ENCODE results near the gene UBE2V1.
"Not testable (repeated sequence)": the region's sequence is repeated elsewhere in the genome, so short reads cannot be mapped to it uniquely, and the experiment has no call there.

The UBE2V1 gene

DNA sequence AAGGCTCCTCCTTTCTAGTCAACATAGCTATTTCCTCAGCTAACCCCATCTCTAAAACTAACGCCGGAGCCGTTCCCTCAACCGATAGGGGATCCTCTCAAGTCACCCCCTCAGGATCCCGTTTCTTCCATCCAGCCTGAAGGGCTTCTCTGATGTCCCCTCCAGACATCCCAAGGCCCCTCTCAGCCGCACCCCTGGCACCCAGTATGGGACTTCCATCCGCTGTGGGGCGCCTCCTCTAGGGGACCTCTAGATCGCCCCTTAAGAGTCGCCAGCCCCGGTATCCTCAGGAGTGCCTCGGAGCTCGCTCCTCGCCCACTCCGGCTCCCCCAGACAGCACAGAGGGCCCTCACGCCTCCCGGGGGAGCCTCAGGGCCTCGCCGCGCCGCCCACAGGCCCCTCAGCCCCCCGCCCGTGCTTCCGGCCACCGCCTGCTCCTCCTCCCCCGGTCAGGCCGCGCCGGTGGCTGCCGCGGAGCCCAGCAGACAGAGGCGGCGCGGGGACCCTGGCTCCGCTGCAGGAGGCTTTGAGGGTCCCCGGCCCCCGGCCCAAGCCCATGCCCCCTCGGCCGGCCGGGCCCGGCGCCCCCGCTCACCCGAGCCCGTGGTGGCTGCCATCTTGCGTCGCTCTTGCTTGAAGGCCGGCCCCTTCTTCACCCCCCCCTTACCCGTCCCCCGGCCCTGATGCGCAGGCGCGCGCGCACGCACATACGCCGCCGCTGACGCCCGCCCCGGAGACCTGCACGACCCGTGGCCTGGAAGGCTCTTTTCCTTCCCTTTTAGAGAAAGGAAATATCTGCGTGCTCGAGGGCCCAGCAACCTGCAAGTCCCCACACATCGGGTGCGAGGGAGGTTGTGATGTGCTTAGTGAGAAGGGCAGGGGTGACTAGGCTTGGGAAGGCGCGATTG is at the start of gene UBE2V1:
Gene UBE2V1 (minus strand): TSS at position 639 of the 908 bp plus-strand sequence. CDS start 22 bp downstream, at position 617.
- no peaks in the 10 kb centered on the region for H3K9me3 ChIP-seq (ENCODE audit: severe bottlenecking)
- TF ChIP-seq, protein P1, sequence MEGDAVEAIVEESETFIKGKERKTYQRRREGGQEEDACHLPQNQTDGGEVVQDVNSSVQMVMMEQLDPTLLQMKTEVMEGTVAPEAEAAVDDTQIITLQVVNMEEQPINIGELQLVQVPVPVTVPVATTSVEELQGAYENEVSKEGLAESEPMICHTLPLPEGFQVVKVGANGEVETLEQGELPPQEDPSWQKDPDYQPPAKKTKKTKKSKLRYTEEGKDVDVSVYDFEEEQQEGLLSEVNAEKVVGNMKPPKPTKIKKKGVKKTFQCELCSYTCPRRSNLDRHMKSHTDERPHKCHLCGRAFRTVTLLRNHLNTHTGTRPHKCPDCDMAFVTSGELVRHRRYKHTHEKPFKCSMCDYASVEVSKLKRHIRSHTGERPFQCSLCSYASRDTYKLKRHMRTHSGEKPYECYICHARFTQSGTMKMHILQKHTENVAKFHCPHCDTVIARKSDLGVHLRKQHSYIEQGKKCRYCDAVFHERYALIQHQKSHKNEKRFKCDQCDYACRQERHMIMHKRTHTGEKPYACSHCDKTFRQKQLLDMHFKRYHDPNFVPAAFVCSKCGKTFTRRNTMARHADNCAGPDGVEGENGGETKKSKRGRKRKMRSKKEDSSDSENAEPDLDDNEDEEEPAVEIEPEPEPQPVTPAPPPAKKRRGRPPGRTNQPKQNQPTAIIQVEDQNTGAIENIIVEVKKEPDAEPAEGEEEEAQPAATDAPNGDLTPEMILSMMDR (IDR thresholded peaks at IDR 0.05; ENCODE audit: low read depth, low read length) = peak; percentile 25; the same call in 1 of the 2 replicates
- DNase-seq = peak; percentile 87
- peak within 1 kb of the TSS; percentile 90 for H3K4me3 ChIP-seq (ENCODE audit: low read depth, low read length)
- peaks cover 10% of the 10 kb centered on the region for H3K36me3 ChIP-seq
- peak within 1 kb of the TSS; percentile 87 for H3K27ac ChIP-seq
- no peaks in the 10 kb centered on the region for H3K27me3 ChIP-seq (ENCODE audit: insufficient read depth, low read depth, severe bottlenecking)

DNA sequence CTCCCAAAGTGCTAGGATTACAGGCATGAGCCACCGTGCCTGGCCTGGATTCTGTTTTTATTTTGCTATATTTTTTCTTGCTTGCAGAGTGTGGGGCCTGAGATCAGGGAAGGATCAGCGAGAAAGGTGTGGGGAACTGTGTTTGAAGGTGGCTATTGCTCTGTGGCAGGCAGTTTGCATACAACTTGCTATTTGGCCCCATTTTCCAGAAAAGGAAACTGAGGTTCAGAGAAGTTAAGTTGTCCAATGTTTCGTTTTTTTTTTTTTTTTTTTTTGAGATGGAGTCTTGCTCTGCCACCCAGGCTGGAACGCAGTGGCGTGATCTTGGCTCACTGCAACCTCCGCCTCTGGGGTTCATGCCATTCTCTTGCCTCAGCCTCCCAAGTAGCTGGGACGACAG is 48.5 kb upstream of the UBE2V1 start:
- DNase-seq; H3K9me3 ChIP-seq (ENCODE audit: severe bottlenecking); H3K27ac ChIP-seq; H3K27me3 ChIP-seq (ENCODE audit: insufficient read depth, low read depth, severe bottlenecking); H3K4me3 ChIP-seq (ENCODE audit: low read depth, low read length); H3K36me3 ChIP-seq: not testable (repeated sequence)

DNA sequence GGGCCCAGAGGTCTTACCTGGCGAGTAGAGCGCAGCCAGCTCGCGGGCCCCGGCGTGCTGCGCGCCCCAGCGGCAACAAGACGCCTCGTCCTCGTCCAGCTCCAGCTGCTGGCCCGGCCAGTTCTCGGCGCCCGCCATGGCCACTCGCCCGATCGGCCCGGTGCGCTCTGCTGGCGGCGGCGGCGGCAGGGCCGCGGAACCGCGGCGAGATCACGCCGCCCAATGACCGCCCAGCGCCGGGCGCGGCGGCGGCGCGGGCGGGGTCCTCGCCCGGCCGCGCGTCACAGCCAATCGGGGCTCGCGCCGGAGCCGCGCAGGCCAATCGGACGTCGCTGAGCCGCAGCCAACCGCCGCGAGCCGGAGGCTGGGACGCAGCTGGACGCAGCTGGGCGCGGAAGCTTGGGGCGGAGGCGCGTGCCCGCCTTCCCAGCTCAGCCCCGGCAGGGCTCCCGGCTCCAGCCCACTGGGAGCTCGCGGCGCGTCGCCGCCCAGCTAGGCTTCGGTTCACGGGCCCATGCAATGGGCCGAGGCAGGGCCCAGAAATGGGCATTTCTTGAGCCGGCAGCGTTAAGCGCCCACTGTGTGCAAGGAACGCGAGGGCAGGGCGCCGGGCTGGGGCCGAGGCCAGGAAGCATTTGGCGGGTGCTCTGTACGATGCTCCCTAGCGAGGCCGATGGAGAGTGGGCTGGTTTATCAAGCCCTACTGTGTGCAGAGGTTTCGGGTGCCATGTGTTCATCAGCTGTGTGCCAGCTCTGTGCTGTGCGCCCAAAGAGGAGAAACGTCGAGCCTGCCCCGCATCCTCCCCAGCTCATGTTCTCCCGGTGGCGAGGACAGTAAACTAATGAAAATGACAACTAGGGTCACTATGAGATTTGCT is 40.8 kb upstream of the UBE2V1 start, which contains the start of gene PEDS1:
Gene PEDS1 (minus strand): TSS at position 224 of the 878 bp plus-strand sequence. CDS start 86 bp downstream, at position 138.
- peak within 1 kb of the TSS; percentile 73 for H3K27ac ChIP-seq
- peak within 1 kb of the TSS; percentile 80 for H3K4me3 ChIP-seq (ENCODE audit: low read depth, low read length)
- H3K9me3 ChIP-seq (ENCODE audit: severe bottlenecking) = no peaks in the 10 kb centered on the region
- H3K27me3 ChIP-seq (ENCODE audit: insufficient read depth, low read depth, severe bottlenecking) = no peaks in the 10 kb centered on the region
- TF ChIP-seq, protein P1 (IDR thresholded peaks at IDR 0.05; ENCODE audit: low read depth, low read length) = no peak
- H3K36me3 ChIP-seq = no peaks in the 10 kb centered on the region; the same call in none of the 2 replicates
- peak; percentile 86 for DNase-seq

DNA sequence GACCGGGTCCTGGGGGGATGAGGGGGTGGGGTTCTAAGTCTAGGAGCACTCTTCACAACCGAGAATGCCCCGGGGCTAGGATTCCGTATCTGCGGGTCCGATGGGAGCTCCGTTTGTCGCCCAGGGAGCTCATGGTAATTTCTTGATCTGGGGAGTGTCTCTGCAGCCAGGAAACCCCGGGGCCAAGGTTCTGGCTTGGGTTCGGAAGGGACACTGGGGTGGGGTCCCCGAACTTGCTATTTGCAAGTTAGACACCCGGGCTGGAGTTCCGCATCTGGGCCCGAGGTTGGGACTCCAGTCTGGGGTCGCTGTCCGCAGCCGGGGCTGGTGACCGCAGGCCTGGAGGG is 40.2 kb upstream of the UBE2V1 start:
- Histone ChIP-seq H3K9me3 (ENCODE audit: severe bottlenecking) (no peaks in the 10 kb centered on the region), H3K4me3 (ENCODE audit: low read depth, low read length) (peak overlapping the region; percentile 80), H3K27me3 (ENCODE audit: insufficient read depth, low read depth, severe bottlenecking) (no peaks in the 10 kb centered on the region), H3K27ac (peak overlapping the region; percentile 73), H3K36me3 (peaks cover 6% of the 10 kb centered on the region)
- TF ChIP-seq, protein P1 (IDR thresholded peaks at IDR 0.05; ENCODE audit: low read depth, low read length) = no peak
- DNase-seq = no peak

DNA sequence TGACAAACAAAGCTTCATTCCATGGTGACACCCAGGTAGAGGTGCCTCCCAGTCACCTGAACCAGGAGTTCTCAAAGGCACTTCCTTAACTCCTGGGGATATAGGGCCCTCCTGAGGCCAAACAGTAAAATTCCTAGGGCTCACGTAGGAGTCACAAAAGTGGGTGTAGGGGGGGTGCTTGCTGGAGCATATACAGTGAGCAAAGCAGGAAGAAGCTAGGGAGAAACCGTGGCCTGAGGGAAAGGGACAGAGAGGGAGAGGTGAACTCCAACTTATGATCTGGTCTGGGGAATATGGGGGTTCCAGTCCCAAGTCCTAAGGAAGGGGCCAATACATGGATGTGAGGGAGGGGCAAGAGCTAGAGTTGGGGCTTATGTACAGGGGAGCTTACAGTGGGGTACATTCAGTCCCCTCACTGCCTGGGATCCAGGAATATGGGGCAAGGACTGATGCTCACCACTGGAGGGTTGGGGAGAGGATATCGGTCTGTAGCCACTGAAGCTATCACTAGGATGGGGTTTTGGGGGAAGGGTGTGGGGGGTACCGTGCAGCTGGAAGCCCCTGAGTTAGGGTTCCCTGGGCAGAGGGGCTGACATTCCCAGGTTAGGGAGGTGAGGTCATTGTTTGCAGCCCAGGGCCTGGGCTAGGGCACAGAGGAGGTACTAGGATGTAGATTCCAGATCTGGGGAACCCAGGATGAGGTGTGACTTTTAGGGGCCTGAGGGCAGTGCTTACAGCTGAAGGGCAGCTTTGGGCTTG is 39.6 kb upstream of the UBE2V1 start:
- Histone ChIP-seq H3K27ac (no peak overlapping the region; the same call in 1 of the 2 replicates), H3K36me3 (peaks cover 12% of the 10 kb centered on the region), H3K27me3 (ENCODE audit: insufficient read depth, low read depth, severe bottlenecking) (no peaks in the 10 kb centered on the region), H3K9me3 (ENCODE audit: severe bottlenecking) (no peaks in the 10 kb centered on the region), H3K4me3 (ENCODE audit: low read depth, low read length) (peak overlapping the region; percentile 80)
- DNase-seq = no peak
- TF ChIP-seq, protein P1 (IDR thresholded peaks at IDR 0.05; ENCODE audit: low read depth, low read length) = no peak

Measured in WERI-Rb-1 (cell line).